Heart left ventricle (tissue), 13 donors: ENCODE data around the gene FBXO17.

Experiments used
- CTCF ChIP-seq, 12 donors: fragments of 200-600 bp; sonication (generic) in 4 of 12; IDR thresholded peaks; one replicate each; pipeline versions ENCODE4 v1.5.0 to v1.8.0; 2018 to 2022; ENCODE audit warnings: antibody characterized with exemption in 12 of 12, mild to moderate bottlenecking in 5 of 12
- POLR2A ChIP-seq, 2 donors: fragments of 450-650 bp; IDR thresholded peaks; one replicate each; pipeline ENCODE4 v1.6.1; 2017; ENCODE audit warnings: antibody characterized with exemption in 2 of 2, mild to moderate bottlenecking in 2 of 2, moderate library complexity in 2 of 2
- donor health status: ischemic (EF 13 %, LVEDD 7.1; RV severe dilation, severe dysfunction).
- donor health status: DM: no; HTN: yes; CAD: no.
- donor health status: DM: no; HTN: no; CAD: no.
- donor health status: ischemic (EF 25% LVEDD 6.9; RV normal size, moderate dysfunction).
- donor health status: ischemic (EF 25% LVEDD 5.7; RV mildly dilated, moderate dysfunction).
- donor health status: ischemic (EF 35%, LVEDD 5.7; RV mildly dilated, moderate dysfunction).
- donor health status: nonischemic (EF 11% LVEDD 7.7; RV severe dilation, severe dysfunction).
- donor health status: DM: yes; HTN: yes; CAD: no.
- donor health status: PGD.
- donor health status: ischemic (EF 29% LVEDD 5.4; RV normal size, mild dysfunction).
- donor health status: nonischemic (EF 23%, LVEDD 6.1; RV moderate dilation, normal function).

- TF ChIP-seq CTCF (IDR thresholded peaks at IDR 0.05) (no peak), POLR2A (IDR thresholded peaks at IDR 0.05) (no peak)
These were observed 80.6 kb downstream of the FBXO17 start for GRCh38 chr19:38894968-38895367.
